ENCODE data around the gene SPSB1.

DNA sequence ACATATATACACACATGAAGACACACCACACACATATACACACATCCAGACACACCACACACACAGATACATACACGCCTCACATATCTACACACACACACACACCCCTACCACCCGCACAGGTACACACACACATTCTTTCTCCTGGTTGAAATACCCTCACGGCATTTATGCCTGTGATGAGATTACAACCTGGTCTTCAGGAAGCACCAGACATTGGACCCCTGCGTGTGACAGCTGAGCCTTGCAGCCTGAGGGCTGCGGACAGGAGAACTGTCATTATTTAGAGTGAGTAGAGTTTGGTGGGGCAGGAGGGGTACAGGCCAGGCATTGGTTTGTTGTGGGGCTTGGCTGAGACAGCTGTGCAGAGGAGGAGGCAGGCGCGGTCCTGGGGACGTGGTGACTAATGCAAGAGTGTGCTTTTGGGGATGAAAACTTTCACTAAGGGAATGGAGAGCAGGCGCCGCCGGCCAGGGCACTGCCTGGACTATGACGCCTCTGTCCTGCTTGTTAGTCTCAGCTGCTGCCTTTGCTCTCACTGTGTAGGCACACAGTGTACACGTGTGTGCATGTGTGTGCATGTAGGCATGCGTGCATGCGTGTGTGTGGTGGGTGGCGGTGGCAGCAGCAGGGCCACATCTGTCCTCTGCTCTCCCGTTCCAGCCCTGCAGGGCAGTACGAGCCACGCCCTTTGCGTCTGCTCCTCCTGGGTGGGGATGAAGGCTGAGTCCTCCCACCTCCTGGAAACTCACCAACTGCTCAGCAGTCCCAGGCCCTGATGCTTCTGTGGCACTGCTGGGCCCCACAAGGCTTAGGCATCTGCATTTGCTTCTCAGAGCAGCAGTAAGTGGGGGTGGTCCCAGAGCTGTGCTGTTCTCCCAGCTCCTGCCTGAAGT is 57.6 kb downstream of the SPSB1 start:
- TF ChIP-seq MYC (IDR thresholded peaks at IDR 0.05; ENCODE audit: insufficient read depth, insufficient read length, insufficient replicate concordance, low read length, severe bottlenecking) (no peak), FOXM1 (IDR thresholded peaks at IDR 0.05; ENCODE audit: low read depth, low read length) (no peak), NFXL1 (IDR thresholded peaks at IDR 0.05; ENCODE audit: borderline replicate concordance) (no peak), SIN3A (IDR thresholded peaks at IDR 0.05; ENCODE audit: low read depth, low read length) (no peak), CBX3 (IDR thresholded peaks at IDR 0.05; ENCODE audit: borderline replicate concordance, low read depth) (no peak)

Data from GM12878 (cell line).